SW480 (cell line): ENCODE data around the gene CMTM1.
"Not testable (repeated sequence)": the region's sequence is repeated elsewhere in the genome, so short reads cannot be mapped to it uniquely, and the experiment has no call there.

Source experiments
- DNase-seq: peaks from one replicate; pipeline ENCODE4 v3.0.0-alpha.2; 2016; ENCODE audit warnings: low spot score

CMTM1 gene

DNA sequence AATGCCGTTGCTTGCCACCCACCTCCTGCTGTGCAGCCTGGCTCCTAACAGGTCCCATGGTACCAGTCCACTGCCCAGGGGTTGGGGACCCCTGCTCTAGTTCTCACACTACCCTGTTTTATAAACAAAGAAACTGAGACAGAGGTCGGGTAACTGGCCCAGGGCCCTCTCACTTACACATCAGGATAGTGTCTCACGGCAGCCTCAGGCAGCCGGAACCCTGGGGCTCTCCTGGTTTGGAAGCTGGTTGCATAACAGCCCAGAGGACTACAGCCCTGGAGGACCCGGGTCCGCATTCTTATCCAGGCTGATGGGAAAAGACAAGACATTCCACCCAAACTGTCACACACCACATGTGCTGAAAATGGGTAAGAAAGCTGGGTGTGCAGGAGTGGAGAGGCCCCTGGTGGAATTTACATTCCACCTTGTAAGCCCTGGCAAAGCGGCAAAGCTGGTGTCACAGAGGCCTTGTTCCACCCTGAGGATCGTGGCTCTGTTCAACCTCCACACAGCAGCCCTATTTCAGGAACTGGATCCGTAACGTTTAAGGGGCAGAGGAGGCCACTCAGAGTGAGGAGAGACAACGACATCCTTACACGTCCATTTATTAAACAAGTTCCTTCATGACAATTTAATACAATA lies 48.0 kb downstream of the CMTM1 start:
- no peak for DNase-seq

DNA sequence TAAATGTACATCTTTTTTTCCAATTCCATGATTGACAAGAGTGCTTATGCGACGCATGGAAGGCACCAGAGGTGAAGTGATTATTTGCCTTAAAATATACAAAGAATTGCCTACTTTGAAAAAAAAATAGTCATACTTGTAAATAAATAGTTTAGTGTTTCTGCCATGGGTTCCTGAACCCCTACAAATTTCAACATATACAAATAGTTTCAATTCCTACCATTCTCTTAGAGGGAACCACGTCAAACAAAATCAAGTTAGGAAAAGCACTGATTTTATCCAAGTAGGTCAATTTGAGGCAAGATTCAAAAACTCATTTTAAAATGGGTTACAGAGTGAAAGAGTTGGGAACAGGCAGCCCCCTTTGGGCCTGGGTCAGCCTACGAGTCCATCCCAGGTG lies 49.9 kb downstream of the CMTM1 start:
- DNase-seq, result no peak

DNA sequence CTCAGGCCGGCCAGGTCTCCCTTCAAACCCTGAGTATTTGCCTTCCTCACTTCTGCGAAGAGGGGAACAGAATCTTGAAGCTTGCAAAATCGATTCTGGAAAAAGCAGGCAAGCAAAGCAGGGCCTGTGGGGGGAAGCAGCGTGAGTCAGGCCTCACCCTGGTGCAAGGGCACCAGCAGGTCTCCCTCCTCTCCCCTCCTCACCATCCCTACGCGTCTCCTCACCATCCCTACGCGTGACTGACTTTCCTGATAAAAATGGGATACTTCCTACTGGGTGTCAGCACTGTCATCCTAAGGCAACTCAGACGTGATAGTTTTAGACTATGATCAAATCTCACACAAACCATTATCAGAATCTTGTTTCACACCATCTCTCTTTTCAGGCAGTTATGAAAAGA lies 50.4 kb downstream of the CMTM1 start:
- no peak for DNase-seq

DNA sequence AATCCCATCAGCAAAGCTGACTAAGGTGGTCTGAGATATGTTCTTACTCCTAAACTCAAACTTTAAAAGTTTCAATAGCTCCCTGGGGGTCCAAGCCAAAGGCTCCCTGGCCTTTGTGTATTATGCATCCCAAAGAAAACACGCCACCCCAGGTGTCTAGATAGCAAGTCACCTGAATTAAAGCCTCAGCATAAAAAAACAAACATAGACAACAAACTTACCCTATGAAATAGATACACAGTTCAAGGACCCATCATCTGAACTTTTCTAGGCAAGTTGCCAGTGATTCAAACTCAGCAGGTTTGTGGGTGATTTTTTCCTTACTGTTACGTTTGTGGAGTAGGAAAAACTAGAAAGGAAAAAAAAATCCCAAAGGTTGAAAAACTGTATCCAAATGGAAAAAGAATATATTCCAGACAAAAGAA lies 50.8 kb downstream of the CMTM1 start:
- DNase-seq, result no peak

DNA sequence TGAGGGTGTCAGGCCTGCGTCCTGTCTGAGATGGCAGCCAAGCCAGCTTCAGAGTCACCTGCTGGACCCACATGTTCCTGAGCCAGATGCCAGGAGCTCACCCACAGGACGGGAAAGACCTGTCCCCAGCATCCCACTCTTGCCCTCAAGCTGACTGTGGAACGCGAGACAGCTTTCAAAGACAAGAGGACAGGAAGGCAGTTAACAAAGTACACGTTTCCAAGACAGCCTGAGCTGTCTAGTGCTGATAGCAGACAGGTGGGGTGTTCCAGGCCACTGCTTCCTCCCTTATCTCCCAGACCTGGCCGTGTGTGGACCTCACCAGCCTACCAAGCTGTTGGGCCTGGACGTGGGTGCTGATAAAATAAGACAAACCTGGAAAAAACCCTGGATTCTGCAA lies 51.5 kb downstream of the CMTM1 start:
- no peak for DNase-seq

DNA sequence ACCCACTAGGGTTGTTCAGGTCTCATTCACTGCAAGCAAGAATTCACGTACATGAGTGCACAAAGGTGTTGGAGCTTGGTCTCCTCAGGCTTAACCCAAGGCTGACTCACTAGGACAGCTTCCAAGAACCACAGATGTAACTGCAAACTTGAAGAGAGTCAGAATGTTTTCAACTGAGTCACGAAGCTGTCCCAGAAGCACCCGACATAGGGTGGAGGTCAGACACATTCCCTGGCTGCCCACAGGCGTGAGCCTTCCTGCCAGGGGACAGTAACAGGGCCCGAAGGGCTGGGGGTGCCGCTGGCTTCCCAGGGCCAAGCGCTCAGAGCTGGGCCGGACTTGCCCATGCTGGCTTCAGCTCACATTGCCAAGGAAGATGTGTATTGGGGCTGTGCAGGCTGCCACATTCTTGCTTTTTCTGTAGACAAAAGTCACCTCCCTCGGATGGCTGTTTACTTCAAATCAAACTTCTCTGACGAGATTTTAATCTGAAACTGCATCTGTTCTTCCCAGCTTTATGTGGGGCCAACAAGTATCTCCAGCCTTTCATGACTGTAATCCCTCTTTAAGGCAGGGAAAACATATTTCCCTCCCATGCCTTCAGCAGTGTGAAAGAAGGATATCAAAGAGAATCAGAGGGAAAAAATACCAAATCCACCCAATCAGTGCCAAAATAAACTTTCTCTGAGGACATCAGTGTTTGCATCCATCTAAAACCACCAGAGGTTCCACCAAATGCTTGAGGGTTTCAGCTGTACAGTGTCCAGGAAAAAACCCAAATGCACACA lies 52.5 kb downstream of the CMTM1 start:
- DNase-seq, result no peak

DNA sequence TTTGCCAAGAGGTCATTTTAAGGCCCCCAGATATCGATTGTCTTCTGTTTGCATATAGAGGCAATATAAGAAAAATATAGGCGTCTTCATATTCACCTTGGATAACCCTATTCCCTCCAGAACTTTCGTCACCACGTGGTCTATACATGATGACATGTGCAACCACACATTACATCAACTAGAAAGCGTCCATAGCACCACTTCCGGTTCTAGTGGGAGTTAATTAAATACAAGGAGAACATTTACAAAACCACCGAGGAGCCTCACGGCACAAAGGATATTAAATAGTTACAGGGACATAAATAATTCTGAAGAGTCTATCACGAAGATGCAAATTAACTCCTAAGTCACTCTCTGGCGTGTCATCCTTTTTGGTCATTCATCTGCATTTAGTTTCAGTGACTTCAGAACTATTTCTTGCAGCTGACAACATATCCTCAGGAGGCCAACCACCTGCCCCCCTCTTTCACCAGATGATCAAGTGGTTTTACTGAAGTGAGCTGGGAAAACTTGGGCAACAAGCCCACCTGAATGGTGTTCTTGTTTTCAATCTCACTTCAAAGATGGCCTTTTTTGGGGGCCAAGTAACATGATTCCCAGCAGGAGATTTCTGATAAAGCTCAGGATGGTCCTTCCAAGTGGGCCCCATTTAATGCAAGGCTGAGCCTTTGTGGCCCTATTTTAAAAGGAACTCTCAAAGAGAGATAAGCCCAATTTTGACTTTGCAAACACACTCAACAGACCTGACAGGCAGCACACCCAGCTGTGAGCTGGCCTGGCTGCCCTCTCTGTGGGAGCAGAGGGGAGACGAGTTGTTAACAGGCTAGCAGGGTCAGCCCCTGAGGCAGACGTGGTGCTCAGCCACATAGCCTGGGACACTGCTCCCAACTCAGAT lies 53.5 kb downstream of the CMTM1 start:
- no peak for DNase-seq

DNA sequence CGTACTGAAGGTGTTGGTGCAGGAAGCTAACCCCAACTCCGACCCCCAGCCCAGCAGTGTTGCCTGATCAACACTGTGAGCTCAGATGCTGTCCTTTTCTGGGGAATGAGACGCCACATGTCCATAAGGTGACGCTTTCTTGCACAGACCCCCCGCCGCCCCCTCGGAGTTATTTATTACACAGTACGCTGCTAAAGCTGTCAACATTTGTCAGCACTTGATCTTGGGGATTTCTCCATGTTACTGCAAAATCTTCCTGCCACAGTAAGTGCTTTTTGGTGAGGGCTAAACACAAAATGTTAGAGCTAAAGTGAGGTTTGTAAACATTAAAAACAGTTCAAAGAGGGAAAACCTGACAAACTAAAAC lies 54.2 kb downstream of the CMTM1 start:
- DNase-seq, result no peak

DNA sequence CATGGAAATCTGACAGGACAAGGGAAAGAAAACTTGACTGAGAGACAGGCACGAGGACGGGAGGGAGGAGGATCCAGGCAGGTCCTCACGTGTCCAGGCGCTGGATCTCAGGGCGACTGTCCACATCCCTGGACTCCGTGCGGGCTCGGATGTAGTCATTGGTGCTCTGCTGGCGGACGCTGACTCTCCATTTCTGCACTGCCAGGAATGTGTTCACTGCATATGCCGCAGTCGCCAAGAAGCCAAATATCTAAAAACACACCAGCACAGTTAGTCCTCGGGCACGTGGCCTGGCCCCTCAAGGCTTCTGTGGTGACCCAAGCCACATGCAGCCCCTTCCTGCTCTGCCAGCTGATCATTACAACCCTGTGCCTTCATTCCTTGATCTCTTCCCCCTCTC lies 55.7 kb downstream of the CMTM1 start:
- no peak for DNase-seq

DNA sequence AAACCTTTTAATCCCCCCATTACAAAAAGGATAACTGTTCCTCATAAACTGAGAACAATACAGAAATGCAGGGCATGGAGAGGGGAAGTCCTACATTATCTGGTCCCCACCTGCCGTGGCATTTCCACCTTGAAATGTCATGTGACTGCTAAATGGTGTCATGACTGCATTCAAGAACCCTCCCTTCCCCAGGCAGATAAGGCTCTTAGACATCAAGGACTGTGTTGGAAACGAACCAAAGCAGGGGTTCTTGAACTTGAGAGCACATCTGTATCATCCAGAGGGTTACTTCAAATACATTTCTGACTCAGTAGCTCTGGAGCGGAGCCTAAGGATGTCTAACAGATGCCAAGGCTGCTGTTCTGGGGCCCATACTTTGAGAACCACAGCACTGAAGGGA lies 56.6 kb downstream of the CMTM1 start:
- DNase-seq, result no peak

DNA sequence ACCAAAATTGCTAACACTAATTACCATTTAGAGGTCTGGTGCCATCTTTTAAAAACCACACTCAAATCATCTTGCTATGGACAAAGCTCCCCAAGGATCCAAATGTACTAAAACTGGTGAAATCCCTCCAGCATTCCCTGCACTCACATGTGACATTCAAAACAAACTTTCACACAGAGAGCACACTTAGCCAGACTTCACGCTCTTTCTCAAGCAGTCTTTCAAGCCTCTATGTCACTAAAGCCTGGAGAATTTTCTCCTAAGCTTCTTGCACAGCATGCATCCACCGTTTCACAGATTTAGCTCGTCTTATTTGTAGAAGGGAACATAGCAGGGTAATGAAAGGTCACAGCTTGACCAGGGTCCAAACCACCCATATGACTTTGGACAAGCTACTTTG lies 57.5 kb downstream of the CMTM1 start:
- DNase-seq, result no peak

DNA sequence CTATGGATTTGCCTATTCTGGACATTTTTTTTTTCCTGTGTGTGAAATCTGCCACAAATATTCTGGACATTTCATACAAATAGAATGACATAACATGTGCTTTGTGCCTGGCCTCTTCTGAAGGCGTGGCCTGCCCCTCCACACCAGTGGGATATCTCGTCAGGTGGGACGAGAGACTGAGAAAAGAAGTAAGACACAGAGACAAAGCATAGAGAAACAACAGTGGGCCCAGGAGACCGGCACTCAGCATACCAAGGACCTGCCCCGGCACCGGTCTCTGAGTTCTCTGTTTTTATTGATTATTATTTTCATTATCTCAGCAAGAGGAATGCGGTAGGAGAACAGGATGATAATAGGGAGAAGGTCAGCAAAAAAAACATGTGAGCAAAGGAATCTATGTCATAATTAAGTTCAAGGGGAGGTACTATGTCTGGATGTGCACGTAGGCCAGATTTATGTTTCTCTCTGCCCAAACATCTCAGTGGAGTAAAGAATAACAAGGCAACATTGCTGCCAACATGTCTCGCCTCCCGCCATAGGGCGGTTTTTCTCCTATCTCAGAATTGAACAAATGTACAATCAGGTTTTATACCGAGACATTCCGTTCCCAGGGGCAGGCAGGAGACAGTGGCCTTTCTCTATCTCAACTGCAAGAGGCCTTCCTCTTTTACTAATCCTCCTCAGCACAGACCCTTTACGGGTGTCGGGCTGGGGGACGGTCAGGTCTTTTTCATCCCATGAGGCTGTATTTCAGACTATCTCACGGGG lies 61.6 kb downstream of the CMTM1 start:
- DNase-seq, result not testable (repeated sequence)
